Aorta (tissue), 5 donors: Measurements from ENCODE around the gene CCR3. TPM values are rescaled to one million over a fixed set of nuclear protein-coding genes. Genes with fewer than 3 reads are reported as not detected.

ENCODE experiments used
- ATAC-seq: fragments of 200-7000 bp; cut with Tn5 transposase; one replicate; pipeline ENCODE4 v1.9.1; 2022; ENCODE audit warnings: moderate library complexity; ENCODE audit not compliant: low FRiP score
- DNase-seq, 2 donors: peaks; one replicate each; pipeline ENCODE4 v3.0.0-alpha.2; 2020
- H3K27ac ChIP-seq, 2 donors: one replicate each; pipeline ENCODE4 v1.5.1; 2013; ENCODE audit warnings: low read length in 2 of 2, mild to moderate bottlenecking in 2 of 2, moderate library complexity in 2 of 2, control low read depth in 1 of 2, inconsistent platforms in 1 of 2, low read depth in 1 of 2
- H3K27me3 ChIP-seq, 2 donors: one replicate each; pipeline ENCODE4 v1.6.1; 2013; ENCODE audit warnings: control low read depth in 1 of 2, low read length in 1 of 2, mild to moderate bottlenecking in 1 of 2, moderate library complexity in 1 of 2; ENCODE audit not compliant: insufficient read depth in 2 of 2, control insufficient read depth in 1 of 2
- H3K36me3 ChIP-seq, 2 donors: one replicate each; pipeline ENCODE4 v1.6.1; 2013; ENCODE audit warnings: control low read depth in 1 of 2, low read length in 1 of 2, mild to moderate bottlenecking in 1 of 2; ENCODE audit not compliant: insufficient read depth in 2 of 2, control insufficient read depth in 1 of 2
- H3K4me1 ChIP-seq, 2 donors: one replicate each; pipeline ENCODE4 v1.6.1; 2013; ENCODE audit warnings: low read length in 2 of 2, control low read depth in 1 of 2, mild to moderate bottlenecking in 1 of 2, moderate library complexity in 1 of 2; ENCODE audit not compliant: insufficient read depth in 2 of 2, control insufficient read depth in 1 of 2
- H3K4me3 ChIP-seq, 2 donors: one replicate each; pipeline ENCODE4 v1.5.1; 2013; ENCODE audit warnings: low read length in 2 of 2, control low read depth in 1 of 2, mild to moderate bottlenecking in 1 of 2
- H3K9me3 ChIP-seq: one replicate; pipeline ENCODE4 v1.6.1; 2013; ENCODE audit warnings: mild to moderate bottlenecking, low read length; ENCODE audit not compliant: control insufficient read depth
- WGBS, 2 donors: extraction: QIAGEN DNeasy Blood & Tissue Kit; methylation state at CpG; one replicate each; pipeline ENCODE4 v1.1.7; 2013; 5-methylcytosine and 5-hydroxymethylcytosine counted together
- intact Hi-C, 2 donors: fragments of 100-400 bp; cut with DNase I; formaldehyde crosslinking; loops; one replicate each; pipeline versions ENCODE4 v1.14.2 to v1.15.0; 2022
- long read RNA-seq, 2 donors: library from polyadenylated mRNA; unstranded; transcript quantifications; one replicate each; pipeline ENCODE4 v2.0.0, GENCODE V29; 2020 to 2021
- polyA plus RNA-seq, 2 donors: library from polyadenylated mRNA; stranded (reverse); fragments of 200-250 nt; gene quantifications; one replicate each; pipeline ENCODE4 v1.2.3, GENCODE V29; 2013
- total RNA-seq, 2 donors: library from RNA; stranded (reverse); fragmentation: NEBNext Ultra II Directional; extraction: Animal tissue kit (Norgen Biotek cat#: 25700); gene quantifications; one replicate each; pipeline ENCODE4 v1.2.1, GENCODE V29; 2021
- donor health status: healthy with polysubstance abuse.
- donor health status: Bipolar disorder and iron deficiency.
- donor health status: DM: no; HTN: no; CAD: no.
- donor health status: DM: no; HTN: no; CAD: no.
- donor health status: DM: yes; HTN: yes; CAD: no.

Gene CCR3
- under 1 TPM in 1 of 2 donors, not detected in 1; 0.29 TPM for total RNA-seq
- polyA plus RNA-seq = not detected
- long read RNA-seq, donor 1, partial matches to known transcripts = 0 of 1 reads
- long read RNA-seq, donor 1, other reads (novel, unspliced or antisense) = 1 of 1 reads
- long read RNA-seq, donor 2, partial matches to known transcripts = 0 of 1 reads
- long read RNA-seq, donor 2, other reads (novel, unspliced or antisense) = 1 of 1 reads

DNA sequence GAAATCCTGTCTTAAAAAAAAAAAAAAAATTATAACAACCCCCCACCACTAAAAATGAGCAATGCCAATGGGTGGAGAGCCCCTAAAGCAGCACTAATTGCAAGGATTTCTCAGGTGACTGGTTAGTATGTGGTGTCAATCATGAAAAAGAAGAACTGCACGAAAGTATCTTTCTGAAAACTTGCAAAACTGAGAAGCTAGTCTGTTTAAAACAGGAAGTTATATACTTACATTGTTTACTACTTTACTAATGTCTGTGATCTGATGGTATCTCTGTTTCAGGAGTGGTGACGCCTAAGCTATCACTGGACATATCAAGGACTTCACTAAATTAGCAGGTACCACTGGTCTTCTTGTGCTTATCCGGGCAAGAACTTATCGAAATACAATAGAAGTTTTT, at the start of gene CCR3:
Gene CCR3 (plus strand): TSS at position 341 of the 400 bp plus-strand sequence. CDS start 22,699 bp downstream, outside the sequence.
- peaks cover 1% of the 10 kb centered on the region for H3K9me3 ChIP-seq
- 76 to 80% methylated on average over 4 of the region's 4 CpGs for WGBS, 2 donors
- H3K27ac ChIP-seq = no peak within 1 kb of the TSS
- ATAC-seq (no peak), DNase-seq (no peak)
- no peaks in the 10 kb centered on the region for H3K36me3 ChIP-seq
- no peaks in the 10 kb centered on the region for H3K4me1 ChIP-seq
- no peak within 1 kb of the TSS for H3K4me3 ChIP-seq
- intact Hi-C loops = no loop called here
- H3K27me3 ChIP-seq = no peaks in the 10 kb centered on the region

DNA sequence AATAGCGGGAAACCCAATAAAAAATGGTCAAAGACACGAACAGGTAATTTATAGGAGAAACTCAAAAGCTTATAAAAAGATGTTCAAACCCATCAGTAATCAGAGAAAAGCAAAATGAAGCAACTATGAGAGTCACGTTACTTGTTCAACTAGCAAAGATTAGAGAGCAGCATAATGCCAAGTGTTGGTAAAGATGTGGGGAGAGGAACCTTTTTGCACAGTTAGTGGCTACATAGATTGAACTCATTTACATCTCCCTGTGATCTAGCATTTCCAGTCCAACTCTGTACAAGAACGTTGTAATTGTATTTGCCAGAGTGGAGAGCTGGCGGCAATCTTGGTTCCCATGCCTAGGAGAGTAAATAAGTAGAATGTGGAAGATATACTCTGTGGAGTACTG, 49.3 kb upstream of the CCR3 start:
- no peak for DNase-seq
- Histone ChIP-seq H3K27me3 (no peaks in the 10 kb centered on the region), H3K36me3 (no peaks in the 10 kb centered on the region), H3K4me1 (no peaks in the 10 kb centered on the region), H3K9me3 (peaks cover 7% of the 10 kb centered on the region), H3K4me3 (no peak overlapping the region), H3K27ac (no peak overlapping the region)
- no peak for ATAC-seq
- WGBS, 2 donors = 81 to 86% methylated on average over 5 of the region's 5 CpGs
- intact Hi-C loops = no loop called here

DNA sequence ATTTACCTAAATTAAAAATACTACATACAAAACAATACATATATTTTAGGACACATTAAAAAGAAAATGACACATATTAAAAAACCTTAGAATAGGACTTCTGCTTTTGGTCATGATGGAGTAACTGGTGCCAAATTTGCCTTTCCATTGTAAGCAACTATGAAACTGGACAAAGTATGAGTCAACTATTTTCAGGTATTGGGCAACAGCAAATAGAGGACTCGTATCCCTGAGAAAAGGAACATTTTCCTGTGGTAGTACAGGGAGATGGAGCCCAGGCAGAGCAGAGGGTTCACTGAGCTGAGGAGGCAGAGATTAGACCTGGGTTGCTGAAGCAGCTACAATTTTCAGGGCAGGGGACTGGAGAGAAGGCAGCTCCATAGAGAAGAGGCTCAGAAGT, 48.8 kb upstream of the CCR3 start:
- intact Hi-C loops = no loop called here
- ATAC-seq (no peak), DNase-seq (no peak)
- Histone ChIP-seq H3K4me3 (no peak overlapping the region), H3K4me1 (no peaks in the 10 kb centered on the region), H3K27me3 (no peaks in the 10 kb centered on the region), H3K27ac (no peak overlapping the region), H3K9me3 (peaks cover 7% of the 10 kb centered on the region), H3K36me3 (no peaks in the 10 kb centered on the region)
- 72 to 84% methylated on average over 1 of the region's 1 CpG for WGBS, 2 donors

GRCh38 chr3:46194868-46195553, 47.2 kb upstream of the CCR3 start:
- H3K27ac ChIP-seq = no peak overlapping the region
- DNase-seq = no peak
- H3K4me3 ChIP-seq = no peak overlapping the region
- H3K4me1 ChIP-seq = no peaks in the 10 kb centered on the region
- 78 to 81% methylated on average over 4 of the region's 4 CpGs for WGBS, 2 donors
- no peak for ATAC-seq
- H3K9me3 ChIP-seq = peaks cover 7% of the 10 kb centered on the region
- intact Hi-C loops = no loop called here
- no peaks in the 10 kb centered on the region for H3K36me3 ChIP-seq
- no peaks in the 10 kb centered on the region for H3K27me3 ChIP-seq

DNA sequence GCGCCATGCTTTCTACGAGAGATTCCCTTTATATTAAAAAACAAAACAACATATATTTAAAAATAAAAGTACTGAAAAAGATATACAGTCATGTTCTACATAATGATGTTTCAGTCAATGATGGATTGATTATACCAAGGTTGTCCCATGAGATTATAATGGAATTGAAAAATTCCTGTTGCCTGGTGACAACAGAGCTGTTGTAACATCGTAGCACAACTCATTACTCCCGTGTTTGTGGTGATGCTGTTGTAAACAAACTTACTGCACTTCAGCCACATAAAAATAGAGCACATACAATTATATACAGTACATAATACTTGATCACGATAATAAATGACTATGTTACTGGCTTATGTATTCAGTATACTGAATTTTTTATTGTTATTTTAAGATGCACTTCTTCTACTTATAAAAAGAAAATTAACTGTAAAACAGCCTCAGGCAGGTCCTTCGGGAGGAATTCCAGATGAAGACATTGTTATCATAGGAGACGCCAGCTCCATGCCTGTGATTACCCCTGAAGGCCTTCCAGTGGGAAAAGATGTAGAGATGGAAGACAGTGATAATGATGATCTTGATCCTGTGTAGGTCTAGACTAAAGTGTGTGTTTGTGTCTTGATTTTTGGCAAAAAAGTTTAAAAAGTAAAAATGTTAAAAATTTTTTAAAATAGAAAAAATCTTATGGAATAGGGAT, 45.9 kb upstream of the CCR3 start:
- Histone ChIP-seq H3K4me3 (no peak overlapping the region), H3K9me3 (peaks cover 5% of the 10 kb centered on the region), H3K4me1 (no peaks in the 10 kb centered on the region), H3K27ac (no peak overlapping the region), H3K36me3 (no peaks in the 10 kb centered on the region), H3K27me3 (no peaks in the 10 kb centered on the region)
- no peak for ATAC-seq
- intact Hi-C loops = no loop called here
- DNase-seq = no peak
- 69 to 75% methylated on average over 7 of the region's 7 CpGs for WGBS, 2 donors

GRCh38 chr3:46200211-46200610, 42.0 kb upstream of the CCR3 start:
- WGBS, 2 donors = 56 to 70% methylated on average over 5 of the region's 5 CpGs
- Histone ChIP-seq H3K4me1 (no peaks in the 10 kb centered on the region), H3K9me3 (no peaks in the 10 kb centered on the region), H3K27me3 (no peaks in the 10 kb centered on the region), H3K36me3 (no peaks in the 10 kb centered on the region), H3K4me3 (no peak overlapping the region), H3K27ac (no peak overlapping the region)
- intact Hi-C loops = no loop called here
- ATAC-seq (no peak), DNase-seq (no peak)

GRCh38 chr3:46200790-46201189, 41.5 kb upstream of the CCR3 start:
- no peaks in the 10 kb centered on the region for H3K9me3 ChIP-seq
- DNase-seq (no peak), ATAC-seq (no peak)
- no peak overlapping the region for H3K27ac ChIP-seq
- WGBS, 2 donors = 23 to 31% methylated on average over 1 of the region's 1 CpG
- H3K36me3 ChIP-seq = no peaks in the 10 kb centered on the region
- H3K4me1 ChIP-seq = no peaks in the 10 kb centered on the region
- intact Hi-C loops = no loop called here
- no peak overlapping the region for H3K4me3 ChIP-seq
- H3K27me3 ChIP-seq = no peaks in the 10 kb centered on the region

- DNase-seq (no peak), ATAC-seq (no peak)
- no peak overlapping the region for H3K27ac ChIP-seq
- H3K4me1 ChIP-seq = no peaks in the 10 kb centered on the region
- H3K9me3 ChIP-seq = no peaks in the 10 kb centered on the region
- H3K4me3 ChIP-seq = no peak overlapping the region
- H3K36me3 ChIP-seq = no peaks in the 10 kb centered on the region
- no peaks in the 10 kb centered on the region for H3K27me3 ChIP-seq
- 82 to 85% methylated on average over 4 of the region's 4 CpGs for WGBS, 2 donors
- intact Hi-C loops = no loop called here
Measured at GRCh38 chr3:46202535-46202934, 39.7 kb upstream of the CCR3 start.

- H3K4me1 ChIP-seq = no peaks in the 10 kb centered on the region
- no peaks in the 10 kb centered on the region for H3K36me3 ChIP-seq
- no peak overlapping the region for H3K4me3 ChIP-seq
- no peaks in the 10 kb centered on the region for H3K27me3 ChIP-seq
- no peak for ATAC-seq
- no peaks in the 10 kb centered on the region for H3K9me3 ChIP-seq
- no peak overlapping the region for H3K27ac ChIP-seq
- no peak for DNase-seq
- intact Hi-C loops = no loop called here
- 91 to 92% methylated on average over 12 of the region's 12 CpGs for WGBS, 2 donors
Measured at GRCh38 chr3:46203681-46204080, 38.6 kb upstream of the CCR3 start.
